ENCODE results near the gene CACNB4. TPM values are rescaled to one million over a fixed set of nuclear protein-coding genes. Genes with fewer than 3 reads are reported as not detected.

Gene CACNB4
- total RNA-seq, 2 donors from 2014 or later: 15.4 to 40.6 TPM

GRCh38 chr2:151981886-151982285 is 117.0 kb downstream of the CACNB4 start:
- TF ChIP-seq CTCF (IDR thresholded peaks at IDR 0.05): no peak
- no peak for TF ChIP-seq POLR2A (IDR thresholded peaks at IDR 0.05)
- TF ChIP-seq POLR2AphosphoS5 (IDR thresholded peaks at IDR 0.05): no peak
- intact Hi-C loops (cut with DNase I): no loop called here
- no peaks in the 10 kb centered on the region for H3K27me3 ChIP-seq (replicated peaks; ENCODE audit: insufficient read depth)

GRCh38 chr2:151979694-151980093 is 119.2 kb downstream of the CACNB4 start:
- no peak for DNase-seq (ENCODE audit: low spot score)
- WGBS: 98% methylated on average over 3 of the region's 3 CpGs
- Histone ChIP-seq H3K36me3 (peaks cover 0 to 2% of the 10 kb centered on the region in 2 donors), H3K4me1 (replicated peaks) (no peaks in the 10 kb centered on the region), H3K27me3 (replicated peaks; ENCODE audit: insufficient read depth) (no peaks in the 10 kb centered on the region), H3K27ac (no peak overlapping the region), H3K9me3 (no peaks in the 10 kb centered on the region), H3K4me3 (no peak overlapping the region)
- TF ChIP-seq POLR2A (IDR thresholded peaks at IDR 0.05) (no peak), CTCF (IDR thresholded peaks at IDR 0.05) (no peak), POLR2AphosphoS5 (IDR thresholded peaks at IDR 0.05) (no peak)
- intact Hi-C loops (cut with DNase I): no loop called here

More at GRCh38 chr2:151981886-151982285, 117.0 kb downstream of the CACNB4 start:
- Histone ChIP-seq H3K9me3 (no peaks in the 10 kb centered on the region), H3K27ac (no peak overlapping the region), H3K4me1 (replicated peaks) (no peaks in the 10 kb centered on the region), H3K4me3 (no peak overlapping the region), H3K36me3 (peaks cover 0 to 2% of the 10 kb centered on the region in 2 donors)
- DNase-seq (ENCODE audit: low spot score): no peak
- WGBS: 100% methylated on average over 1 of the region's 1 CpG

- WGBS: 64% methylated on average over 7 of the region's 7 CpGs
Measured at GRCh38 chr2:151978709-151979108, 120.1 kb downstream of the CACNB4 start.

GRCh38 chr2:151977631-151978030 is 121.2 kb downstream of the CACNB4 start:
- H3K9me3 ChIP-seq: no peaks in the 10 kb centered on the region
- peaks cover 0 to 2% of the 10 kb centered on the region in 2 donors for H3K36me3 ChIP-seq
- WGBS: 71% methylated on average over 3 of the region's 3 CpGs
- no peak overlapping the region for H3K27ac ChIP-seq
- TF ChIP-seq POLR2AphosphoS5 (IDR thresholded peaks at IDR 0.05): no peak
- no peak for TF ChIP-seq POLR2A (IDR thresholded peaks at IDR 0.05)
- TF ChIP-seq CTCF (IDR thresholded peaks at IDR 0.05): no peak
- no peaks in the 10 kb centered on the region for H3K4me1 ChIP-seq (replicated peaks)
- DNase-seq (ENCODE audit: low spot score): no peak
- no peaks in the 10 kb centered on the region for H3K27me3 ChIP-seq (replicated peaks; ENCODE audit: insufficient read depth)
- intact Hi-C loops (cut with DNase I): no loop called here
- H3K4me3 ChIP-seq: no peak overlapping the region

More at GRCh38 chr2:151978709-151979108, 120.1 kb downstream of the CACNB4 start:
- intact Hi-C loops (cut with DNase I): no loop called here
- Histone ChIP-seq H3K4me3 (no peak overlapping the region), H3K9me3 (no peaks in the 10 kb centered on the region), H3K4me1 (replicated peaks) (no peaks in the 10 kb centered on the region), H3K36me3 (peaks cover 0 to 2% of the 10 kb centered on the region in 2 donors), H3K27ac (no peak overlapping the region), H3K27me3 (replicated peaks; ENCODE audit: insufficient read depth) (no peaks in the 10 kb centered on the region)
- peak; percentile 64 for DNase-seq (ENCODE audit: low spot score)
- no peak for TF ChIP-seq CTCF (IDR thresholded peaks at IDR 0.05)
- TF ChIP-seq POLR2AphosphoS5 (IDR thresholded peaks at IDR 0.05): no peak
- no peak for TF ChIP-seq POLR2A (IDR thresholded peaks at IDR 0.05)

- H3K4me3 ChIP-seq: no peak overlapping the region
- H3K4me1 ChIP-seq (replicated peaks): no peaks in the 10 kb centered on the region
- intact Hi-C loops (cut with DNase I): no loop called here
- no peaks in the 10 kb centered on the region for H3K27me3 ChIP-seq (replicated peaks; ENCODE audit: insufficient read depth)
- H3K27ac ChIP-seq: no peak overlapping the region
- no peaks in the 10 kb centered on the region for H3K9me3 ChIP-seq
- peaks cover 0 to 2% of the 10 kb centered on the region in 2 donors for H3K36me3 ChIP-seq
- DNase-seq (ENCODE audit: low spot score): no peak
- 86% methylated on average over 2 of the region's 2 CpGs for WGBS
- TF ChIP-seq CTCF (IDR thresholded peaks at IDR 0.05) (no peak), POLR2AphosphoS5 (IDR thresholded peaks at IDR 0.05) (no peak)
Measured at GRCh38 chr2:151976945-151977353, 121.9 kb downstream of the CACNB4 start.

Measured in prostate gland (tissue), 2 donors.